GM12878 (cell line): ENCODE data around the gene RAB11A. TPM values are rescaled to one million over a fixed set of nuclear protein-coding genes. Genes with fewer than 3 reads are reported as not detected.

Experiments
- ATAC-seq: fragments of 200-7000 bp; cut with Tn5 transposase; 3 replicates; pipeline ENCODE4 v1.9.1; 2020; ENCODE audit warnings: mild to moderate bottlenecking, moderate library complexity
- BruUV-seq: library from RNA; stranded (reverse); fragments of 400-500 nt; replicated peaks from 2 replicates; lab custom pipeline; 2021; lab: Mats Ljungman, UMichigan
- CTCF ChIA-PET: fragments of 300-600 bp; sonication (Branson Sonifier 250); formaldehyde crosslinking; extraction: SDS; loops from one replicate; lab custom pipeline; 2021; ENCODE audit warnings: inconsistent platforms; lab: Yijun Ruan, JAX
- POLR2A ChIA-PET: fragments of 350-600 bp; formaldehyde crosslinking; extraction: SDS; loops from one replicate; lab custom pipeline; 2021; ENCODE audit warnings: inconsistent platforms; lab: Charles Lee
- RAD21 ChIA-PET: fragments of 300-600 bp; sonication (Branson Sonifier 250); formaldehyde crosslinking; loops from one replicate; lab custom pipeline; 2023; ENCODE audit warnings: antibody characterized with exemption; ENCODE audit not compliant: unreplicated experiment; lab: Charles Lee
- SMC1A ChIA-PET: fragments of 300-600 bp; sonication (Branson Sonifier 250); formaldehyde crosslinking; loops from one replicate; lab custom pipeline; 2023; ENCODE audit not compliant: unreplicated experiment, uncharacterized antibody; lab: Charles Lee
- DNase-seq: peaks from one replicate; pipeline ENCODE4 v3.0.0-alpha.2; 2011; ENCODE audit warnings: low read depth, low spot score
- FAIRE-seq: peaks from 3 replicates; lab custom pipeline; 2011; peaks lifted over from hg19 to GRCh38; lab: Jason Lieb, UNC
- H2AFZ ChIP-seq: 2 replicates; pipeline ENCODE4 v1.6.0; 2011; ENCODE audit warnings: low read depth, low read length, control low read depth; ENCODE audit not compliant: control insufficient read depth
- H3K27ac ChIP-seq: 2 replicates; pipeline ENCODE4 v1.5.1; 2011; ENCODE audit warnings: control low read depth; ENCODE audit not compliant: control insufficient read depth, insufficient read depth
- H3K27me3 ChIP-seq, 2 experiments: replicated peaks in 1 of 2; 2 replicates each; pipeline versions ENCODE4 v1.6.0 to v1.6.1; 2011; ENCODE audit warnings: low read length in 1 of 2; ENCODE audit not compliant: control insufficient read depth in 2 of 2, insufficient read depth in 2 of 2
- H3K36me3 ChIP-seq, 2 experiments: 2 replicates each; pipeline ENCODE4 v1.5.1; 2011; ENCODE audit warnings: low read length in 1 of 2; ENCODE audit not compliant: control insufficient read depth in 2 of 2, insufficient read depth in 2 of 2
- H3K4me1 ChIP-seq: 2 replicates; pipeline ENCODE4 v1.6.1; 2011; ENCODE audit warnings: mild to moderate bottlenecking, low read length, moderate library complexity, mixed read lengths; ENCODE audit not compliant: control insufficient read depth, insufficient read depth
- H3K4me2 ChIP-seq: 2 replicates; pipeline ENCODE4 v1.6.0; 2011; ENCODE audit warnings: control low read depth; ENCODE audit not compliant: control insufficient read depth, insufficient read depth
- H3K4me3 ChIP-seq: fragments of 200-600 bp; sonication (generic); 2 replicates; pipeline ENCODE4 v1.5.1; 2016
- H3K79me2 ChIP-seq: 2 replicates; pipeline ENCODE4 v1.6.0; 2011; ENCODE audit warnings: low read length; ENCODE audit not compliant: control insufficient read depth, insufficient read depth
- H3K9ac ChIP-seq: 2 replicates; pipeline ENCODE4 v1.8.0; 2011; ENCODE audit warnings: low read length, control low read depth, mixed read lengths; ENCODE audit not compliant: control insufficient read depth, insufficient read depth
- H3K9me3 ChIP-seq: replicated peaks from 3 replicates; pipeline ENCODE4 v1.5.1; 2011; ENCODE audit warnings: mild to moderate bottlenecking, low read length; ENCODE audit not compliant: control insufficient read depth, insufficient read depth
- H4K20me1 ChIP-seq: 2 replicates; pipeline ENCODE4 v1.6.0; 2011; ENCODE audit not compliant: control insufficient read depth, insufficient read depth
- BHLHE40 ChIP-seq, 2 experiments: fragments of 450-650 bp in 1 of 2; IDR thresholded peaks; 2 replicates each; pipeline ENCODE4 v1.6.1; 2011 to 2017; ENCODE audit warnings: low read depth in 2 of 2, borderline replicate concordance in 1 of 2, improper control_type of control experiment in 1 of 2, low read length in 1 of 2, mild to moderate bottlenecking in 1 of 2
- CREB1 ChIP-seq: IDR thresholded peaks from 2 replicates; pipeline ENCODE4 v1.6.1; 2012; ENCODE audit warnings: low read depth, mild to moderate bottlenecking, inconsistent platforms
- KLF5 ChIP-seq: fragments of 450-650 bp; IDR thresholded peaks from 2 replicates; pipeline ENCODE4 v1.6.1; 2014; ENCODE audit warnings: mild to moderate bottlenecking; ENCODE audit not compliant: partially characterized antibody
- MYB ChIP-seq: fragments of 150-350 bp; IDR thresholded peaks from 2 replicates; pipeline ENCODE4 v1.6.1; 2014; ENCODE audit warnings: mild to moderate bottlenecking, low read depth, low read length, borderline replicate concordance
- NR2F1 ChIP-seq: fragments of 450-650 bp; conservative IDR thresholded peaks from 2 replicates; pipeline ENCODE4 v1.6.1; 2017; ENCODE audit warnings: mild to moderate bottlenecking
- NRF1 ChIP-seq: conservative IDR thresholded peaks from 2 replicates; pipeline ENCODE4 v1.6.1; 2011; ENCODE audit warnings: mild to moderate bottlenecking, low read depth, low read length, improper control_type of control experiment
- RB1 ChIP-seq: fragments of 450-650 bp; formaldehyde crosslinking; IDR thresholded peaks from 2 replicates; pipeline ENCODE4 v1.6.1; 2017; ENCODE audit warnings: mild to moderate bottlenecking, borderline replicate concordance
- WGBS: methylation state at CpG from one replicate; pipeline ENCODE4 v1.1.6; 2016; ENCODE audit warnings: low lambda C conversion rate; ENCODE audit not compliant: insufficient replicate concordance, insufficient coverage; ENCODE audit errors: missing lambda C conversion rate; 5-methylcytosine and 5-hydroxymethylcytosine counted together
- in situ Hi-C: fragments of 300-500 bp; cut with MboI; formaldehyde crosslinking; loops from 9 replicates; pipeline ENCODE4 v1.14.3; 2018; ENCODE audit warnings: mixed read lengths
- intact Hi-C: fragments of 100-400 bp; cut with micrococcal nuclease; formaldehyde crosslinking; loops from one replicate; pipeline ENCODE4 v1.14.2; 2022; ENCODE audit not compliant: unreplicated experiment
- polyA plus RNA-seq, 11 experiments: library from polyadenylated mRNA; depleted of rRNA in 4 of 11; unstranded in 6 of 11; stranded (reverse) in 5 of 11; fragments of >200 nt; fragmentation: Nextera tagmentation in 4 of 11; fragmentation: Illumina TruSeq in 1 of 11; extraction: Ambion mirVana in 4 of 11; extraction: Trizol in 1 of 11; gene quantifications; 1 replicate in 1 of 11; 2 replicates in 10 of 11; pipeline versions ENCODE4 v1.2.1 to v1.2.3, GENCODE V29; 2011 to 2016; ENCODE audit warnings: inconsistent platforms in 2 of 11, missing spikeins in 2 of 11, low read depth in 1 of 11
- total RNA-seq, 4 experiments: library from RNA; depleted of rRNA in 3 of 4; stranded (reverse); fragments of >200 nt in 3 of 4; fragmentation: Illumina TruSeq in 1 of 4; extraction: Trizol in 1 of 4; gene quantifications; 2 replicates each; pipeline versions ENCODE4 v1.2.1 to v1.2.3, GENCODE V29; 2013 to 2021
- TF ChIP-seq, protein P1 (sequence below): fragments of 450-650 bp; formaldehyde crosslinking; IDR thresholded peaks from 2 replicates; pipeline ENCODE4 v1.5.0; 2022; ENCODE audit warnings: mild to moderate bottlenecking, missing genetic modification characterization

RAB11A gene
- total and polyA plus RNA-seq, 10 of the 15 experiments (the other 5 are each of a cell fraction or from before 2014, with no cell fraction given) = 128 to 387 (median 224) TPM

DNA sequence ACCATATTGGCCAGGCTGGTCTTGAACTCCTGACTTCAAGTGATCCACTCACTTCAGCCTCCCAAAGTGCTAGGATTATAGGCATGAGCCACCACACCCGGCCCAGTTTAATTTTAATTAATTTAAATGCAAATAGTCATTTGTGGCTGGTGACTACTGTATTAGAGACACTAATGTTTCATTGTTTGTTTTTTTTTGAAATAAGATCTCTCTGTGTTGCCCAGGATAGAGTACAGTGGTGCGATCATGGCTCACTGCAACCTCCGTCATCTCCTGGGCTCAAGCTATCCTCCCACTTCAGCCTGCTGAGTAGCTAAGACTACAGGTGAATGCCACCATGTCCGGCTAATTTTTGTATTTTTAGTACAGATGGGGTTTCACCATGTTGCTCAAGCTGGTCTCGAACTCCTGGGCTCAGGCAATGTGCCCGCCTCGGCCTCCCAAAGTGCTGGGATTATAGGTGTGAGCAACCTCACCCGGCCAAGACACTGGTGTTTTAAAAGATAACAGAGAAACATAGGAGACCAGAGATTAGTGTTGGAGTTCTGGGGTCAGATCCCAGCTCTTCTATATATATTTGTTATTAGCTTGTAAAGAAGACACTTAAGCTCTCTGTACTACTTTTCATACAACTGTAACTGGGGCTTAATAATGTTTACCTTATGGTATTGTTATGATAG, 34.5 kb upstream of the RAB11A start:
- Histone ChIP-seq H3K79me2 (no peaks in the 10 kb centered on the region), H4K20me1 (no peaks in the 10 kb centered on the region), H3K9ac (no peak overlapping the region), H3K4me1 (peaks cover 21% of the 10 kb centered on the region), H3K27me3 (no peaks in the 10 kb centered on the region), H3K4me3 (no peak overlapping the region), H3K36me3 (no peaks in the 10 kb centered on the region), H2AFZ (no peak overlapping the region), H3K9me3 (no peaks in the 10 kb centered on the region), H3K27ac (no peak overlapping the region), H3K4me2 (no peak overlapping the region)
- SMC1A ChIA-PET = interaction anchor here (0.7 to 7.1 kb wide), 30 partner anchors 8 to 199 kb away, joined by 3 to 66 read pairs (median 4); partner anchors contain the start of genes DENND4A and RAB11A
- intact Hi-C loops = loop anchor here (5.0 kb wide), 1 partner anchor 197 kb away; no protein-coding TSS in a partner anchor
- TF ChIP-seq MYB (no peak), RB1 (no peak), CREB1 (no peak), NRF1 (no peak), NR2F1 (no peak), BHLHE40 (IDR thresholded peaks at IDR 0.05; ENCODE audit: borderline replicate concordance in 1 of 2, low read depth in 2 of 2, low read length in 1 of 2) (no peak), KLF5 (no peak)
- TF ChIP-seq, protein P1, sequence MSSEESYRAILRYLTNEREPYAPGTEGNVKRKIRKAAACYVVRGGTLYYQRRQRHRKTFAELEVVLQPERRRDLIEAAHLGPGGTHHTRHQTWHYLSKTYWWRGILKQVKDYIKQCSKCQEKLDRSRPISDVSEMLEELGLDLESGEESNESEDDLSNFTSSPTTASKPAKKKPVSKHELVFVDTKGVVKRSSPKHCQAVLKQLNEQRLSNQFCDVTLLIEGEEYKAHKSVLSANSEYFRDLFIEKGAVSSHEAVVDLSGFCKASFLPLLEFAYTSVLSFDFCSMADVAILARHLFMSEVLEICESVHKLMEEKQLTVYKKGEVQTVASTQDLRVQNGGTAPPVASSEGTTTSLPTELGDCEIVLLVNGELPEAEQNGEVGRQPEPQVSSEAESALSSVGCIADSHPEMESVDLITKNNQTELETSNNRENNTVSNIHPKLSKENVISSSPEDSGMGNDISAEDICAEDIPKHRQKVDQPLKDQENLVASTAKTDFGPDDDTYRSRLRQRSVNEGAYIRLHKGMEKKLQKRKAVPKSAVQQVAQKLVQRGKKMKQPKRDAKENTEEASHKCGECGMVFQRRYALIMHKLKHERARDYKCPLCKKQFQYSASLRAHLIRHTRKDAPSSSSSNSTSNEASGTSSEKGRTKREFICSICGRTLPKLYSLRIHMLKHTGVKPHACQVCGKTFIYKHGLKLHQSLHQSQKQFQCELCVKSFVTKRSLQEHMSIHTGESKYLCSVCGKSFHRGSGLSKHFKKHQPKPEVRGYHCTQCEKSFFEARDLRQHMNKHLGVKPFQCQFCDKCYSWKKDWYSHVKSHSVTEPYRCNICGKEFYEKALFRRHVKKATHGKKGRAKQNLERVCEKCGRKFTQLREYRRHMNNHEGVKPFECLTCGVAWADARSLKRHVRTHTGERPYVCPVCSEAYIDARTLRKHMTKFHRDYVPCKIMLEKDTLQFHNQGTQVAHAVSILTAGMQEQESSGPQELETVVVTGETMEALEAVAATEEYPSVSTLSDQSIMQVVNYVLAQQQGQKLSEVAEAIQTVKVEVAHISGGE = no peak
- WGBS = 81% methylated on average over 8 of the region's 8 CpGs
- in situ Hi-C loops = no loop called here
- RAD21 ChIA-PET = interaction anchor here (0.7 to 6.1 kb wide), 13 partner anchors 11 to 236 kb away, joined by 3 to 69 read pairs (median 4); partner anchors contain the start of gene INTS14
- ATAC-seq (no peak), DNase-seq (no peak), FAIRE-seq (no peak)
- POLR2A ChIA-PET = interaction anchor here (0.6 to 2.1 kb wide), 9 partner anchors 18 to 204 kb away, joined by 3 to 6 read pairs (median 4); partner anchors contain the start of gene RAB11A
- CTCF ChIA-PET = interaction anchor here (1.0 to 9.3 kb wide), 15 partner anchors 8 to 223 kb away, joined by 3 to 192 read pairs (median 5); partner anchors contain the start of gene INTS14
- no TSS peak for BruUV-seq
